ENCODE results near the gene PEX16.

The PEX16 gene

GRCh38 chr11:45917623-45918330 lies at the start of gene PEX16:
Gene PEX16, minus strand, starts transcription at chr11:45917877. Its CDS starts 66 bp downstream, at chr11:45917811.
- DNase-seq: peak; percentile 93

GRCh38 chr11:45964911-45965389 lies 47.3 kb upstream of the PEX16 start:
- DNase-seq: peak; percentile 74

- DNase-seq: no peak
Observed at GRCh38 chr11:45961751-45962240, 44.1 kb upstream of the PEX16 start.

GRCh38 chr11:45960387-45961095 lies 42.9 kb upstream of the PEX16 start:
- no peak for DNase-seq

- DNase-seq: no peak
Observed at GRCh38 chr11:45959851-45960250, 42.2 kb upstream of the PEX16 start.

GRCh38 chr11:45949992-45950407 lies 32.3 kb upstream of the PEX16 start:
- DNase-seq: no peak

GRCh38 chr11:45948356-45948755 lies 30.7 kb upstream of the PEX16 start:
- DNase-seq: no peak

- no peak for DNase-seq
Observed at GRCh38 chr11:45947885-45948284, 30.2 kb upstream of the PEX16 start.

- DNase-seq: no peak
Observed at GRCh38 chr11:45945397-45945999, 27.8 kb upstream of the PEX16 start.

GRCh38 chr11:45942381-45942780 lies 24.7 kb upstream of the PEX16 start:
- no peak for DNase-seq

- no peak for DNase-seq
Observed at GRCh38 chr11:45941285-45941684, 23.6 kb upstream of the PEX16 start.

GRCh38 chr11:45939836-45940235 lies 22.2 kb upstream of the PEX16 start:
- DNase-seq: no peak

- DNase-seq: no peak
Observed at GRCh38 chr11:45937916-45938315, 20.2 kb upstream of the PEX16 start.

- no peak for DNase-seq
Observed at GRCh38 chr11:45936511-45937054, 18.9 kb upstream of the PEX16 start.

GRCh38 chr11:45935349-45936064 lies 17.8 kb upstream of the PEX16 start:
- DNase-seq: no peak

- DNase-seq: no peak
Observed at GRCh38 chr11:45934580-45935318, 17.1 kb upstream of the PEX16 start.

- no peak for DNase-seq
Observed at GRCh38 chr11:45933846-45934579, 16.3 kb upstream of the PEX16 start.

- no peak for DNase-seq
Observed at GRCh38 chr11:45933131-45933831, 15.6 kb upstream of the PEX16 start.

GRCh38 chr11:45932217-45932616 lies 14.5 kb upstream of the PEX16 start:
- no peak for DNase-seq

GRCh38 chr11:45931739-45932138 lies 14.1 kb upstream of the PEX16 start:
- no peak for DNase-seq

All from activated CD8-positive, alpha-beta memory T cell treated with anti-CD3 and anti-CD28 coated beads for 24 hours (primary cell).